HG03469 (cell line): Measurements from ENCODE around the gene RPS25.
"Not testable (repeated sequence)": the region's sequence is repeated elsewhere in the genome, so short reads cannot be mapped to it uniquely, and the experiment has no call there.

Experiments
- ATAC-seq: cut with Tn5 transposase; IDR thresholded peaks from one replicate; pipeline ENCODE4 v1.9.1; 2021; ENCODE audit warnings: mild to moderate bottlenecking, moderate library complexity, moderate number of reproducible peaks; ENCODE audit not compliant: unreplicated experiment

Gene RPS25

DNA sequence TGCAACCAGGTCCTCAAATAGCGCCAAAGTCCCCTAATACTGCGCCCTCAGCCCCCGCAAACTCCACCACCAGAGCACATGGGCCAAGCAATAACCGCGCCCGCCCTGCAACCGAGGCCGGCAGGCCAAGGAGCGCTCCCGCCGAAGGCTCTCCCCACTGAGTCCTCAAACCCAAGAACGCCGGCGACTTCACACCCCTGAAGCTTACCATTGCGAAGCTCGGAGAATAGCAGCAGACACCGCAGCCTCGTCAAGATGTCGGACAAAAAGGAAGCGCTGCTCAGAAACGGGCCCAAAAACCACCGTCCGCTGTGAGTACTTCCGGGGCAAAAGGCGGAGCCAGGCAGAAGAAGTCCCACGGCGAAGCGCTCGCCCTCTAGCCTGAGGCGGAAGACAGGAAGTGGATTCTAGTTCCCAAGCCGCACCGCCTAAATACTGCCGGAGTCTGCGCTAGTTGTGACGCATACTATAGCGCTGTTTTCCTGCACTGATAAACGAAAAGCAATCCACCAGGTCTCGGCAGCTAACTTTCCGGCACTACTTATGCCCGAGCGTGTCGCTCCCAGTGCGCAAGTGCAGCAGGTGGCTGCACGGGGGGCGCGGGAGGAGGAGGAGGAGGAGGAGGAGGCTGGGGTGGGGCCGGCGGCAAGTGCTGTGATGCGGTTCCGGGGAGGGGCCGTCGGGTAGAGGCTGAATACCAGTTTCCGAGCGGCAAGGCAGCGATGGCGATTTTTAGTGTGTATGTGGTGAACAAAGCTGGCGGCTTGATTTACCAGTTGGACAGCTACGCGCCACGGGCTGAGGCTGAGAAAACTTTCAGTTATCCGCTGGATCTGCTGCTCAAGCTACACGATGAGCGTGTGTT, at the start of gene RPS25, which contains the start of gene TRAPPC4:
TSS of gene RPS25 (minus strand) at position 270 of the 865 bp plus-strand sequence. CDS start at position 211, 59 bp downstream.
TSS of gene TRAPPC4 (plus strand) at position 693 of the 865 bp plus-strand sequence. CDS start at position 723, 30 bp downstream.
- ATAC-seq, result peak; percentile 72

DNA sequence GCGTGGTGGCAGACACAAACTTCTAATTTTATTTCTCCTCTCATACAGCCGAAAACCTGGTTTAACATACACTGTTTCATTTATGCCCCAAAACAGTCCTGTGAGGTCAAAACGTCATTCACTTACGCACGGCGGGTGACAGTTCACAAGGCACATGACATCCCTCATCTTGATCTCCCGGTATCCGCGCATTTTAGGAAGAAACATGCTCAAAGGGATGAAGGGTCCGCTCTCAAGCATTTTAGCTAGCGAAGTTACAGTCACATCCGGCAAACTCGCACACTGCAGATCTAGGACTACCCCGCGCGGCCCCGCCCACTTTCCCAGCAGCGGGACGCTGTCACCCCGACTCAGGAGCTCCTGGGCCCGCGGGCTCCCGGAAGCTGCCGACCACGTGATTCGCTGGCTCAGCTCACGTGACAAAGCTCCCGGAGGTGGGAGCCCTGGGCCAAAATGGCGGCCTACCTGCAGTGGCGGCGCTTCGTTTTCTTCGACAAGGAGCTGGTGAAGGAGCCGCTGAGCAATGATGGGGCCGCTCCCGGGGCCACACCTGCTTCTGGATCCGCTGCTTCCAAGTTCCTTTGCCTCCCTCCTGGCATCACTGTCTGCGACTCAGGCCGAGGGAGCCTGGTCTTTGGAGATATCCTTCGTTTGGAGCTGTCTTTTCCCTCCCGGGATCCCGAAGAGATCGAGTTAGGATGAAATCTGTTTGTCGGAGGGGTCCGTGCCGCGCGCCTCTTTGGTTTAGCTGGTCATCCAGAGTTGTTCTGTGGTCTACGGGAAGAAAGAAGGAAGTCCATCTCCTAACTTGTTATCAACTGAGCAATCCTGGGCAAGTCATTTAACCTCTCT, 49.5 kb upstream of the RPS25 start, which contains the start of gene VPS11:
TSS of gene VPS11 (plus strand) at position 448 of the 852 bp plus-strand sequence. CDS start at position 454, 6 bp downstream.
- peak; percentile 60 for ATAC-seq

DNA sequence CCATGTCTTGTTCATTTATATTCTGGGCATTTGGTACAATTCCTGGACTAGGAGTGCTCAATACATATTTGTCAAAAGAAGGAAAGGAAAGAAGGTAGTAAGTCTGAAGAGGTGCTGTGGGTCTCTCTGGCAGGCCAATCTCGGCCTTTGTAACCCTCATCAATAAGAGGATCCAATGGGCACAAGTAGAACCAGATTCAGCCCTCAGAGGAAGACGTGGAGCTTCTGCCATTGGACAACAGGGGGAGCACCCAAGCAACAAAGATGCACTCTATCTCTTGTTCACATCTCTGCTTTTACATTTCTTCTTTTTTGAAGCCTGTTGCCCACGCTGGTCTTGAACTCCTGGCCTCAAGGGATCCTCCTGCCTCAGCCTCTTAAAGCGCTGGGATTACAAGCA, 47.2 kb upstream of the RPS25 start:
- ATAC-seq, result no peak

DNA sequence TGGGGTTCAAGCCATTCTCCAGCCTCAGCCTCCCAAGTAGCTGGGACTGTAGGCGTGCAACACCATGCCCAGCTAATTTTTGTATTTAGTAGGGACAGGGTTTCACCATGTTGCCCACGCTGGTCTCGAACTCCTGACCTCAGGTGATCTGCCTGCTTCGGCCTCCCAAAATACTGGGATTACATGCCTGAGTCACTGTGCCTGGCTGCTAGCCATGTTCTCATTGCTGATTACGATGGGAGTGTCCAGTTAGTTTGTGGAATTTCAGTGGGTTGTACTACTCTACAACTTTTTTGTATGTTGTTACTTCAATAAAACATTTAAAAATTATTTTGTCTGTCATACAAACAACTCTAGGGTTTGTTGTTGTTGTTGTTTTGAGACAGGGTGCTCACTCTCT, 44.6 kb upstream of the RPS25 start:
- ATAC-seq, result no peak

DNA sequence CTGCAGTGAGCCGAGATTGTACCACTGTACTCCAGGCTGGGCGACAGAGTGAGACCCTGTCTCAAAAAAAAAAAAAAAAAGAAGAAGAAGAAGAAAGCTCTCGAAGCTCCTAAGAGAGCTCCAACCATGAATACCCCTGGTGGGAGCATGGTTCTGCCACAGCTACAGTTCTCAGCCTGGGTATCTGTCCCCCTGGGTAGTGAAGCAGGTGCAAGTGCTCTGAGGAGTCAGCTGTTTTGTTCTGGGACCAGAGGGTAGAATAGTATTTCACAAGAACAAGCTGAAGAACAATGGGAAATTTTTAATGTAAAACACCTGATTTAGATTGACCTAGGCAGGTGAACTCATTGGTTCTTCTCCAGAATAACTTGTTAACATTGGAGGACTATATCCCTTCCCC, 43.1 kb upstream of the RPS25 start:
- no peak for ATAC-seq

DNA sequence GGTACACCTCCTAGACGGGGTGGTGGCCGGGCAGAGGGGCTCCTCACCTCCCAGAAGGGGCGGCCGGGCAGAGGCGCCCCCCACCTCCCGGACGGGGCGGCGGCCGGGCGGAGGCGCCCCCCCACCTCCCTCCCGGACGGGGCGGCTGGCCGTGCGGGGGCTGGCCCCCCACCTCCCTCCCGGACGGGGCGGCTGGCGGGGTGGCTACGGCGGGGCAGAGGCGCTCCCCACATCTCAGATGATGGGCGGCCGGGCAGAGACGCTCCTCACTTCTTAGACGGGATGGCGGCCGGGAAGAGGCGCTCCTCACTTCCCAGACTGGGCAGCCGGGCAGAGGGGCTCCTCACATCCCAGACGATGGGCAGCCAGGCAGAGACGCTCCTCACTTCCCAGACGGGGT, 41.0 kb upstream of the RPS25 start:
- ATAC-seq, result not testable (repeated sequence)

DNA sequence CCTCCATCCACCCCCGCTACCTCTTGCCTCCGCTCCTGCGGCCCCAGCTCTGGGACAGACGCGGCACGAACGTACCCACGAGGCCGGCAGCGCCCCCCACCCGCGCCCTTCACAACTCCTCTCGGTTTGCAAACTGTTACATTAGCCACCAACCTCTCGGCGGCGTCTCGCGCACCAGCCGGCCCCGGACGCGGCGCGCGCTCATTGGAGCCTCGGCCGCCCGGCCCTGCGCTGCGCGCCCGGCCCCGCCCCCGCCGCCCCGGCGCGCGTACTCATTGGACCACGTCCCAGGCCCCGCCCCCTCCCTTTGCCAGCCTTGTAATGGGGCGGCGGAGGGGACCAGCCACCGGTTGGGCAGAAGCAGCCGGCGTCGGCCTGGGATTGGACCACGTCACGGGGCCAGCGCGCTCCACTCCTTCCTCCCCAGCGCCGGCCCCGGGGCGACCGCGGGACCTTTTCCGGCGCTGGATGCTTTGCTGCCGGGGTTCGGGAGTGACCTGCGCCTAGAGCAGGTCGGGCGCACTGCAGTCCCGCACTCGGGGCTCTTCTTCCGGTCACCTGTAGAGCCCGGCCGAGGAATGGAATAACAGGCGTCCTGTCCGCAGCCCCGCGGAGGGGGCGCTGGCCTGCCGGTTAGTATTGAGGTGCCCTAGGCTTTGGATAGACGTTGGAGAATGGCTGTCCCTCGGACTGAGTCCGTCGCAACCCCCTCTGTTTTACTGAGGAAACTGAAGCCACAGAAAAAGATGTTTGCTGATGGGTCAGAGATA, 39.0 kb upstream of the RPS25 start, which contains the start of gene HYOU1:
TSS of gene HYOU1 (minus strand) at position 206 of the 770 bp plus-strand sequence. CDS start 1,045 bp downstream, outside the sequence.
- ATAC-seq, result peak; percentile 74

DNA sequence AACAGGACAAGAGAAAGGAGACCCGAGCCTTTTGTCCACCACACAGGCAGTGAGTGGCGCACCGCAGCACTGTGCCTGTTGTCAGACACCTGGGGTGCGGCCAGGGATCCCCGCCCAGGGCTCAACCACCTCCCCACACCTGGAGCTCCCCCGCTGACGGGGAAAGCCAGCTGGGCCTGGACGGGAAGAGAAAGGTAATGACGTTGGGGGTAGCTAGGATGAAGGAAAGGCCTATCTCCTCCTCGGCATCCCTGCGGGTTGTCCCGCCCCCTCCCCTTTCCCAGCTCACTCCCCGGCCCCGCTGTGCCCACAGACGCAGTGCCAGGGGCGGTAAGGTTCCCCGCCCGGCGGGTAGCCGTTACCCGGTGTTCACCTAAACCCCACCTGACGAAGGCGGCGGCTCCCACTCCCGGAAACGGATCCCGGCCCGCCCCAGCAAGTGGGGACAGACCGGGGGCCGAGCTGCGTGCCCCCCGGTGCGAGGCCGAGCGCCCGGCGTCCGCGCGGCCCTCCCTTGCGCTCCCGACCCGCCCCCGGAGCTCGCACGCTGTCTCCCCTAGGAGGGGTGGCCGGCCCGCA, 38.4 kb upstream of the RPS25 start:
- ATAC-seq, result peak; percentile 1

DNA sequence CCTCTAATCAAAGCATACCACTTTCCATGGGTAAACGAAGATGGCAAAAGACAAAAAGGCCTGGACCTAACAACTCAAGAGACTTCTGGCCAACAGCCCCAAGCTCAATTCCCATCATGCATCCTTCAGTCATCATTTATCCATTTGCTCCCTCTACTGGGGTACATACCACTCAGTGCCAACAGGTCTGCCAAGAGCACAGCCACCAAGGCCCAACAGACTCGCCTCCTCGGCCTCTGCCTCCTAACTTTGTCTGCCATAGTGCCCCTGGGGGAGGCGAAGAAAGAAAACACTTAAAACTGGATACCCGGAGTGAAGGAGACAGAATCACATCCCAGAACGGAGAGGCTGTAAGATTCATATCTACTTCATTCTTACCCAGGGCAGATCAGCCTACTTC, 37.8 kb upstream of the RPS25 start:
- no peak for ATAC-seq

DNA sequence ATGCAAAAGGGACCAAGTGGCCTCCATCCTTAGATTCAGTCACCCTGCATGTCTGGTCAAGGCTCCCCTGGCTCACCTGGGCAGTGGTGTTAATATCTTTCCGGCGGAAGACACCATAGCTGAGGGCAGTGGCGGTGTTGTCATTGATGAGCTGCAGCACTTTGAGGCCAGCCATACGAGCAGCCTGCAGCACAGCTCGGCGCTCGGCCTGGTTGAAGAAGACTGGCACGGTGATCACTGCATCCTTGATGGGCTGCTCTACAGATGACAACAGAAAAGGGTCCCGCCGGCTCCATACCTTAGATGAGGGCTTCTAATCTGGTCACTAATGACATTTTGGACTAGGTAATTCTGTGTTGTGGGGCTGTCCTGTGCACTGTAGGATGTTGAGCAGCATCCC, 36.3 kb upstream of the RPS25 start:
- ATAC-seq, result no peak

DNA sequence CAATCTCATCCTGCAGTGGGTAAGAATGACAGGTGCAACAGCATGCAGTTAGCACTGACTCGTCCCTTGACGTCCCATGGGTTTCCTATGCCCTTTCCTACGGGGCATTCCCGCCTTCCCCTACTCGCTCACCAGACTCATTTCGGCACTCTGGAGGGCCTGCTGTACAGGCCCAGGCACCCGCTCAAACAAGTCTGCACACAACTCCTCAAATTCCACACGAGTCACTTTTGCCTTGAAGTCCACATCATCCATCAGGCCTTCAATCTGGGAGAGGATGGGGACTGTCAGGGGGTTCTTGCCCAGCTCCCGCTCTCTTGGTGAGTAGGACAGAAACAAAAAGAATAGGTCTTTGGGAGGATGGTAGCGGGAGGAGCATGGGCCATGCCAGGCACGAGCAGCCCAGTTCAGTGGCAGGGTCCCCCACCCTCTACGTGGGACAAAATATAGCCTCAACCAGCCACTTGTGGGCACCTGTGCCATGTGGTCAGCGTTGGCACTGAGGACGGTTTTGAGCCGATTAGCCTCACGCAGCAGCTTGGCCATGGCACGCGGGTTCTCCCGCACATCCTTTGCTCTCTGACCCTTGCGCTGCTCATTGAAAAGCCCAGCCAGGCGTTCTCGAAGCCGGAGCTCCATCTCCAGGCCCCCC, 34.1 kb upstream of the RPS25 start:
- ATAC-seq, result no peak

DNA sequence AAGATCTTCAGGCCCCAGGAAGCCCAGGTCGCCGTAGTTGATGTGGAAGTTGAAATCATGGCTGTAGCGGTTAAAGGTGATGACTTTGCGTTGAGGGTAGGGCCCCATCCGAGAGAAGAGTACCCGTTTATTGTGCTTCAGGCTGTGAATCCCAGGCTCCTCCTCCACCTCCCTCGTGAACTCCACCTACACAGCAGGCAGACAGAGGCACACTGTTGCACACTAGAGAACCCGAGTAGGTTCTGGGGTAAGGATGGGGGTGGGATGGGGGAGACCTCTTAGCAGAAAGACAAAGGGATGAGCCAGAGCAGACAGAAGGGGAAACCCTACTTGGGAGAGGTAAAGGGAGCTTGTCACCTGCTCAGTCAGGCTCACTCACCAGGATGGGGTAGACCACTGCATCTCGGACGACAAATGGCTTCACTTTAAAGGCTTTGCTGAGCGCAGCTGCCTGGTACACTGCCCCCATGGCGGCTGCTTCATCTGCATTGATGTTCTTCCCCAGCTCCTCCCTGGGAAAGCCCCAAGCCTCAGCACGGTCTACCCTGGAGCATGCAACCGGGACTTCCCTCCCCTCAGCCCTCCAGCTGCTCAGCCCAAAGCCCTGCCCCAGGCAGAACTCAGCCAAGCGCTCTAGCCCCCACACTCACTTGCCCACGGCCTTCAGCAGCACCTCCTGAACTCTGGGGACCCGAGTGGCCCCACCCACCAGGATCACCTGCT, 33.5 kb upstream of the RPS25 start:
- no peak for ATAC-seq

DNA sequence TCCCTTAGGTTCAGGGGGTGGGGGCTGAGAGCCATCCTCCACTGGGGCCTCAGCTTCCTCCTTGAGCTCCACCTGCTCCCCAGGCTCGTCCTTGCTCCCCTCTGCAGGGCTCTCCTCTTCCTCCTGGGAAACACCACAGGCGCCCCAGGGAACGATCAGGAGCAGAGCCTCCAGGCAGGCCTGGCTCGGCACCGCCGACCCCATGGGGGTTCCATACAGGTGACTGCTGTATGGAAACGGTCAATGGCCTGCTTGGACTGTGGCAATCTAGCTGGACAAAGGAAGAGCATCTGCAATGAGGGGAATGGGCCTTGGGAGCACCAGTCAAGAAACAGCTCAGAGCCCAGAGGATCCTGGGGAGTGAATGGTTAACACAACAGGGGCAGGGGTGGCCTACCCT, 30.9 kb upstream of the RPS25 start:
- no peak for ATAC-seq

DNA sequence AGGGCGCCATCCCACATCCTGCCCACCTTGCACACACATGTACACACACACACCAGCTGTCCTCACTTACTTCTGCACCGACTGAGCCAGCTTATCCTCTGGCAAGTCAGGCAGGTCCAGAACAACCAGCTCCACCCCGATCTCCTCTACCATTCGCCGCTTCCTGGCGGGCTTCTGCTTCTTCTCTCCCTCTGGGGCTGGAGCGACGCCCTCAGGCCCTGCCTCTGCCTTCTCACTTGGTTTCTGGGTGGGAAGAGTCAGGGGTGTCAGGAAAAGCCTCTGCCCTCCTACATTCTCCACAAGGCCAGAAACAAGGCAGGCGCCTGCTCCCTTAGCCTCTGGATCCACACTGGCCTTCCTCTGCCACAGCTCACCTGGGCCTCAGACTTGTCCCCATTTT, 30.5 kb upstream of the RPS25 start:
- no peak for ATAC-seq

DNA sequence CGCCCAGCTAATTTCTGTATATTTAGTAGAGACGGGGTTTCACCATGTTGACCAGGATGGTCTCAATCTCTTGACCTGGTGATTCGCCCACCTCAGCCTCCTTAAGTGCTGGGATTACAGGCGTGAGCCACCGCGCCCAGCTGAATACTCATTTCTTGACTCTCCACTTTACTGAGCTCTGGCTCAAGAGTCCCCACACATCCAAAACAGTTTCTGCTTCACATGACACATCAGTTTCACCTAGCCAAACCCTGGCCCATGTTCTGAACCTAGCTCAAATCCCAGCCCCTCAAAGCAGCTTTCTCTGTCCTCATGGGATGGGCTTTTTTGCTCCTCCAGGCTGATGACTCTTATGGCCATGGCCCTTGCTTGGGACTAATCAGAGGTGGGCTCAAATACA, 29.1 kb upstream of the RPS25 start:
- ATAC-seq, result no peak

DNA sequence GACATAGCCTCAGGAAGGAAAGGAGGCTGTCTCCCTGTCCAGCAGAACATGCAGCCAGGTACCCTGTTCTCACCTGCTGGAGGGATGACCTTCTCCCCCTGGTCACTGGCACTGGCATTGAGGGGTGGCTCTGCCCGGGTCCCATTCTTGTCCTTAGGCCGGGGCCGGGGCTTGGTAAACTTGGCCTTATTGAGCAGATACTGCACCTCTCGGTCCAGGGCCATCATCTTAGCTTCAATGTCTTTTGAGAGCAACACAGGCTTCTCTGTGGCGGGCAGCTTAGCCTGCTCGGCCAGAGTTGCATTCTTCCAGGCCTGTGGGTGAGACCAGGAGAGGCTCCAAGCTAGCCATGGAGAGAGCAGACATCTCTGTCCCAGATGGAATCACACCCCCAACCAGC, 28.3 kb upstream of the RPS25 start:
- ATAC-seq, result no peak

DNA sequence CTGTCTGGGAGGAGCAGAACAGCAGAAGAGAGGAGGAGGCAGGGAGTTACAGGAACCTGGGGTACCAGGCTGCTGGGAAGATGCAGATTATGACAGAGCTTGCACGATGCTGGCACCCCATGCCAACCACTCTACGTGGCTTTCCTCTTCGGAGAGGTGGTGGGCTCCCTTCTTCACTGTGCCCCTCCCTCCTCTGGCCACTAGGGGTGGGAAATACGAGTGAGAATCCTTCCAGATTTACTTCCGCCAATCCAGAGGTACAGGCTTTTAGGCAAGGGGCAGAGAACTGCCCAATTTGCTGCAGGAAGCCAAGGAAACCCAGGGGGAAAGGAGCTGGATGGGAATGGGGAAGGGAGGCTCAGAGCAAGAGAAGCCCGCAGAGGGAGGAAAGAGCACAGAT, 26.6 kb upstream of the RPS25 start:
- no peak for ATAC-seq

DNA sequence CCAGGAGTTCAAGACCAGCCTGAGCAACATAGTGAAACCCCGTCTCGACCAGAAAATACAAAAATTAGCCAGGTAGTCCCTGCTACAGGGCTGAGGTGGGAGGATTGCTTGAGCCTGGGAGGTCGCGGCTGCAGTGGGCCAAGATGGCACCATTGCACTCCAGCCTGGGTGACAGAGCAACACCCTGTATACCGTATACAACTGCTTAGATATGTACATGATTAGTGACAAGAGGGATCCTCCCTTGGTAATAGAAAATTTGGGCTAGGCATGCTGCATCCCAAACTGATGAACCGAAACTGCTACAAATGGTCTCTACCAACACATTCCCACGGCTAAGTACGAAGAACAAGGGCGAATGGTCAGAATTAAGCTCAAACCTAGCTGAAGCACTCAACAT, 24.8 kb upstream of the RPS25 start:
- no peak for ATAC-seq

DNA sequence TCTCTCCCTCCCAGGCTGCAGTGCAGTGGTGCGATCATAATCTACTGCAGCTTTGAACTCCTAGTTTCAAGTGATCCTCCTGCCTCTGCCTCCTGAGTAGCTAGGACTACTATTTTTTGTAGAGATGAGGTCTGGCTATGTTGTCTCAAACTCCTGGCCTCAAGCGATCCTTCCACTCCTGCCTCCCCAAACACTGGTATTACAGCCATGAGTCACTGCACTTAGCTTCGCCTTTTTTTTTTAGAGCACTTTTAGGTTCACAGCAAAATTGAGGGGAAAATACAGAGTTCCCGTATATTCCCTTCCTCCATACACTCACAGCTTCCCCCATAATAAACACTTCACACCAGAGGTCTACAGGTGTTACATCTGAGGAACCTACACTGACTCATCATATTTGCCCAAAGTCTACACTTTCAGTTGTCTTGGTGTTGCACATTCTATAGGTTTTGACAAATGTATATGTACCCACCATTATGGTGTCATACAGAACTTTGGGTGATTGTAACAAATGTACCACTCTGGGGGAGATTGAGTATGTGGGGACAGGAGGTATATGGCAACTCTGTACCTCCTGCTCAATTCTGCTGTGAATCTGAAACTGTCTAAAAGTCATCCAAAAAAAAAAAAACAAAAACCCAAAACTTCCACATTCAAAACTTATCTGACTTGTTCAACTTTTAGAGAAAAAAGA, 23.8 kb upstream of the RPS25 start:
- no peak for ATAC-seq
